Inferior parietal cortex (tissue), 1 donor: Measurements from ENCODE around the gene CWF19L1.
"Not testable (repeated sequence)": the region's sequence is repeated elsewhere in the genome, so short reads cannot be mapped to it uniquely, and the experiment has no call there.

Experiments used
- DNase-seq: peaks from one replicate; pipeline ENCODE4 v3.0.0-alpha.2; 2016; ENCODE audit errors: extremely low spot score

Gene CWF19L1

DNA sequence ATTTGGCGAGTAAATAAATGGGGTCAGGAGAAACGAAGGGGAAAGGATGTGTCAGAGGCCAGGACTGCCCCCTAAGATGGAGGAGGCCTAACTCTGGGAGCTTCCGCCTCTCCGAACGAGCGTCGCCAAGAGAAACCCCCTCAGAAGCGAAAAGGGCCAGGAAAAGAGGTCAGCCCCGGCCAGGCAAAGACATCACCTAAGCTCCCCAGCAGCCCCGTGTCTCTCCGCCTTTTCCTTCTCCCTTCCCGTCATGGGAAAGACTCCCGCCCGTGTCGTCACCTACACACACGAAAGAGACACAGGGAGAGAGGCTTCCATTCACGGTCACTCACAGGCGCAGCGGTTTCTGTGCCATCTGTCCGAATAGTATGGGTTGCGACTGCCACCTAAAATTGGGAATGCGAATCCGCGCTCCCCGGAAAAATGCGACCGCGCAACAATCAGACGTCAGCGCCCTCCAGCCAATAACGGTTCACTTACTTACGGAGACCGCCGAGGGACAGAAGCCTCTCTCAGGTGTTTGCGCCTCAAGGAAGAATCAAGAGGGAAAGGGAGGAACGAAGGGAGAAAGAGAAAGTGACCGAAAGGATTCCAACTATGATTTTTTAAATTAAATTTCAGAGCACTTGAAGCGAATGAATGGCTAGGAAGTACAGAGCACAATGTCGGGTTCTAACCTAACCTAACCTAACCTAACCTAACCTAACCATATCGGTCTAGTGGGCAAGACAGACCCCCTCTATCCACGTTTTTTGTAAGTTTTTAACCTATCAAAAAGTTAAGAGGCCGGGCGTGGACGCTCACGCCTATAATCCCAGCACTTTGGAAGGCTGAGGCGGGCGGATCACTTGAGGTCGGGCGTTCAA, at the start of gene CWF19L1:
CWF19L1 (minus strand) TSS at position 400 of the 866 bp plus-strand sequence; CDS start at position 355, 45 bp downstream.
- peak; percentile 87 for DNase-seq

DNA sequence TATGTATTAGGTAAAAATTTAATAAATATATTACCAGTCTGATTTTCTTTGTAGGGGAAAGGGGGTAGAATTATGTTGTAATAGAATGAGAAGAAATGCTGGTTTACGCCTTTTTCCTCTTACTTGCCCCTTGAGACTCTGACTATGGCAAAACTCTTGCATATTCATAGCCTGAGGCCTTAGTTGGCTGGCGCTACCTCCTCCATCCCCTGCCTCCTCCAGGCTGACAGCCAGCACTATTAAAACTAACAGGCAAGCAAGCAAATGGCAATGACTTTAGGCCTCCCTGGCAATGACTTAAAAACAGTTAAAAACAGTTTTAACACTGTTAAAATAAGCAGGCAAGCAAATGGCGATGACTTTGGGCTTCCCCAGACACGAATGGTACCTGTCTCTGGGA, 48.2 kb upstream of the CWF19L1 start:
- no peak for DNase-seq

DNA sequence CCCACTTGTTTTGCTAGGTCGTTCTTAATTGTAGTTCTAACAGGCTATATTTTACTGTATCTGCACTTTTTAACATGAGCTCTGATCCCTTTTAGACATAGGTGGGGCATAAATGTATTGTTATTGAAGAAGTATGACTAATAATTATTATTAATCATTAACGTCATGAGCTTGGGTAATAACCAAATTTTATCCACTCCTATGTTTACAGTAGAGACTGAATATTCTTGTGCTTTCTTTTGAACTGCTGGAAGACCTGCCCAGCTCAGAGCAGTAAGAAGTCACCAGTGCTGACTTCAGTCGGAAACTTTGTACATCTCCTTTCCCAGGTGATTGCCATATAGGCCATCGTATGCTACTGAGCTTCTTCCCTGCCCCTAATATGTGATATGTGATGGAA, 43.9 kb upstream of the CWF19L1 start:
- DNase-seq, result no peak

DNA sequence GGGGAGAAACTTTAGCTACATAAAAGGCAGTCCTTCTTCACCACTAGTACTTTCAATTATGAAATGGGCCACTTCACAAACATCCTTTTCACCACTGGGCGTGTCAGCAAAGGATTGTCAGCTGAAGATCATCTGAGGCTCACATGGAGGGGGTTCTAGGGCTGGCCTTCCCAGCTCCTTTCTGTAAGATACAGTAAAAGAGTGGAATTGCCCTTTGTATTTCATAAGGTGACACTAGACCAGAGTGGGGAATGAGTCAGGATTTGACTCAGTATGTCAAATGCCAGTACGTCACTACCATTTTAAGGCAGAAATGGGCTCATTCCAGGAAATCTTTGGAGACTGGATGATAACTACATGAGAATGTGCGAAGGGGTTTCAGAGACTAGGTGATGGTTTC, 40.2 kb upstream of the CWF19L1 start:
- no peak for DNase-seq

DNA sequence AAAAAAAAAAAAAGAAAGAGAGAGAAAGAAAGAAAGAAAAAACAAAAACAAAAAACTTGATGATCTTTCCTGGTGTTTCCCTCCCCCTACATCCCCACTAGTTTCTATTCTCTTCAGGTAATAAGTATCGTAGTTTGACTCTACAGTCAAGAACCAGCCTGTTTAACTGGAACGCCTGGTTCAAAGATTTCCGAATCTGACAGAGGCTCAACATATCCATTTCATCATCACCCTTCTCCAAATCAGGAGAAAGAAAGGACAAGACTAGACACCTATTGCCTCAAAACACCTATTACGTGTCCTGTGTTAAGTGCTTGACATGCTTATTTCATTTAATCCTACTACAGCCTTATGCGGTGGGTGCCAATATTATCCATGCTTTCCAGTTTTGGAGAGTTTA, 39.4 kb upstream of the CWF19L1 start:
- DNase-seq, result no peak

DNA sequence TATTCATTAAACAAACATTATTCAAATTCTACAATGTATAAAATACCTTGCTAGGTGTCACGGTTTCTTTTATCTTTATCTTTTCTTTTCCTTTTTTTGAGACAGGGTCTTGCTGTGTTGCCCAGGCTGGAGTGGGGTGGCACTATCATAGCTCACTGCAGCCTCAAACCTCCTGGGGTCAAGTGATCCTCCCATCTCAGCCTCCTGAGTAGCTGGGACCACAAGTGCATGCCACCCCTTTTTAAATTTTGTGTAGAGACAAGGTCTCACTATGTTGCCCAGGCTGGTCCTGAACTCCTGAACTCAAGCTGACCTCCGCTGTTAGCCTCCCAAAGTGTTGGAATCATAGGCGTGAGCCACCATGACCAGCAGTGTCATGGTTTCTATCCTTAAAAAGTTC, 37.0 kb upstream of the CWF19L1 start:
- DNase-seq, result no peak

DNA sequence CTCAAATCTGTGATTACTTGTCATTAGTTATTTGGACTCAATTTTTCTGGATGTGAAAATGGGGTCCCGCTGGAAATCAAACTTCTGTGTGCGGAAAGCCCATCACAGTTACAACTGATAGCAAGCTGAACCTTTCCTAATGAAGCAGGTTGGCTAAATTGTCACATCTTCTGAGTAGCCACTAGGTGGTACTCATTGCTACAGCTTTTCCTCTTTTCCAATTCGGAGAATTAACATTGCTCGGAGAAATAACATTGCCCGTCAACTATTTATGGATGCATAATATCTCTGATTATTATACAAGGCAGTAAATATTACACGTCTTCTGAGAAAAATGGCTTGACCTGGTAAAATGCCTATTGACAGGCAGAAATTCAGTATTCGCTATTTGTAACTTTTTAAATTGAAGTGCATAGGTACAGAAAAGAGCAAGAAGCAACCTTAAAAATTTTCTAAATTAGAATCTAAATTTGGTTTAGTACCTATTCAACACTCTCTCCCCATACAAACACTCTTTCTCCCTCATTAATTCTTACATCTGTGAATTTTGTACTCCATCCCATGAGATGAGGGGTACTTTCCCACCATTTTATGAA, 36.4 kb upstream of the CWF19L1 start:
- DNase-seq, result peak; percentile 71

DNA sequence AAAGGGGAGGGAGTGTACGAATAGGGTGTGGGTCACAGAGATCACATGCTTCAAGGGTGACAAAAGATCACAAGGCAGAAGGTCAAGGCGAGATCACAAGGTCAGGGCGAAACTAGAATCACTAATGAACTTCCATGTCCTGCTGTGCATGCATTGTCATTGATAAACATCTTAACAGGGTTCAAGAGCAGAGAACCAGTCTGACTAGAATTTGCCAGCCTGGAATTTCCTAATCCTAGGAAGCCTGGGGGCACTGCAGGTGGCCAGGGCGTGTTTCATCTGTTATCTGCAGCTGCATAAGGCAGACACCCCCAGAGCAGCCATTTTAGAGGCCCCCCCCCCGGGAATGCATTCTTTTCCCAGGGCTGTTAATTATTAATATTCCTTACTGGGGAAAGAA, 33.7 kb upstream of the CWF19L1 start:
- DNase-seq, result not testable (repeated sequence)

DNA sequence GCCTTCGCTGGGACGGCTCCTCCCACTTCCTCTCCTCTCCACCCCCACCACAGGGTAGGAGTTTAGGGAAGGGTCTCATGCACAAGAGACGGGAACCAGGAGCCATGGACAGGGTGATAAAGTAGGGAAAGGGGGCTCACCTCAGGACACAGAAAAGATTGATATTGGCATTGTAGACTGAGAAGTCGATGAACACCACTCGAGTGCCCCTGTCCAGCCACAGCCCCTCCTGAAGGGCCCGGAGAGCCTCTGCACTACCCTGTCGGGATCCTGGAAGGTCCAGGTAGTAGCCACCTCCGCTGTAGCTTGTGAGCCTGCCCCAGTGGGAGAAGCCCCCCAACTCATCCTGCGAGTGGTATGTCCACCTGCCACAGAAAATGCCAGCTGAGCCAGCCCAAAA, 29.8 kb upstream of the CWF19L1 start:
- no peak for DNase-seq

DNA sequence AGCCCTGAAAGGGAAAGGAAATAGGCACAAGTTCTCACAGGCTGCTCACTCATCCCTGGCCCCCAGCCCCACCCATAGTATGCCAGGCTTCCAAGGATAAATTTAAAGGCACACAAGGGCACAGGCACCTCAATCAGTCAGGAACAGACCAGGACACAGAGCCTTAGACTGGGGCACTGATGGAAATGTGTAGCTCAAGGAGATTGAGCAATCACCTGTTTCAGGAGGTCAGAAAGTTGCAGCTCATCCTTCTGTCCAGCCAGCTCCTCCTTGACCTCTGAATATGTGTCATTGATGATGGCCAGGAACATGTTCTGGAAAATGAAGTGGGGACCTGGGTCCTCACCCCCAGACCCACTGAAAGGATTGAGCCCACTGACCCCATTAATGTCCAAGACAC, 25.6 kb upstream of the CWF19L1 start:
- DNase-seq, result no peak

DNA sequence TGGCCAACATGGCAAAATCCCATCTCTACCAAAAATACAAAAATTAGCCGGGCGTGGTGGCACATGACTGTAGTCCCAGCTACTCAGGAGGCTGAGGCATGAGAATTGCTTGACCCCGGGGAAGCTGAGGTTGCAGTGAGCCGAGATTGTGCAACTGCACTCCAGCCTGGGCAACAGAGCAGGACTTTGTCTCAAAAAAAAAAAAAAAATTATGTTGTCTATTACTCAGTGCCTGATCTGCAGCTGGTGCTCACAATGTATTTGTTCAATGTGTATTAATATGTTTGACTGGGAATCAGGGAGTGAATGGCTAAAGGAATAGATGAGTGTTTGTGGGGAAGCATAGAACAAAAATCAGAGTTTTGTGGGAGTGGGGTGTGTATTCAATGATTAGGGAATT, 24.9 kb upstream of the CWF19L1 start:
- not testable (repeated sequence) for DNase-seq

DNA sequence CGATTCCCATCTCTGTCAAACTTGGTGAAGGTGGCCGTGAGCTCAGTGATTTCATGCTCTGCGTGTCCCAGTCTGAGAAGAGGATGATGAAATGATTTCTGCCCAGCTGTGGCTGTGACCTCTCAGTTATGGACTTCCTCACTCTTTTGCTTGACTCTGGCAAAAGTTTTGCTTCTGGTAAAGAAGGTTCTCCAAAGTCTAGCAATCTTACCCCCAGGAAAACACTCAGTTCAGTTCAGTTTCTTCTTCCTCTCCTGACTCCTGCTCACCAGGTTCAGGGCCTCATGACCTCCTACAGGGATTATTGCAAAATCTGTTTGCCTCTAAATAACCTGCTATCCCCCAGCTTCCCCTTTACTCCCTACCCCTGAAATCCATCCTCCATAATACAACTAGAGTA, 23.9 kb upstream of the CWF19L1 start:
- no peak for DNase-seq

DNA sequence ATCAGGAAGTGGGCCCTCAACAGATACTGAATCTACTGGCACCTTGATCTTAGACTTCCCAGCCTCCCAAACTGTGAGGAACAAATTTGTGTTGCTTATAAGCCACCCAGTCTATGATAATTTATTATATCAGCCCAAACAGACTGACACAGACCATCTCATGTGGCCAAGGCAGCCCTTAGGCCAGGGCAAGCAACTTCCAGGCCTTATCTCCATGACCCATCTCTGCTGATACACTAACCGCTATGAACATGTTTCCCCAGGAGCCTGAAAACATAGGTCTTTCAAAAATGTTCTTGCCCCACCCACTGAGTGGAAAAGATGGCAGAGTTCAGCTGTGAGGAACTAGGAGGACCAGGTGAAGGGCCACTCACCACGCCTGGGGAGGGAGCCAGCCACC, 22.2 kb upstream of the CWF19L1 start:
- DNase-seq, result no peak

DNA sequence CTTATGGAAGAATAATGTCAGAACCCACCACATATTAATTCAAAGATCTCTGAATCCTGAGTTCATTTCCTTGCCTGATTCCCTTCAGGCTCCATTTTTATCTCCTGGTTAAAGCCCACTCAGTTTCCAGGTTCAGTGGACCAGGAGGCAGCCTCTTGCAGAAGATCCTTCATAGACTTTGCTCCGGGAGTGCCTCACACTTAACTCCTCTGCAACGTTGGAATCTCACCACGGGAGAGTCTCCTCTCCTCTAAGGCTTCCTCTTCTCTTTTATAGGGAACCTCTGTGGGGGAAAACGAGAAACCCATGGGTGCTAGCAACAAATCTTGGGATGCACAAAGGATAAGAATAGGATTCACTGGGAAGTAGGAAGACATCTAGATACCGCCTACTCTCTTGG, 20.8 kb upstream of the CWF19L1 start:
- no peak for DNase-seq

DNA sequence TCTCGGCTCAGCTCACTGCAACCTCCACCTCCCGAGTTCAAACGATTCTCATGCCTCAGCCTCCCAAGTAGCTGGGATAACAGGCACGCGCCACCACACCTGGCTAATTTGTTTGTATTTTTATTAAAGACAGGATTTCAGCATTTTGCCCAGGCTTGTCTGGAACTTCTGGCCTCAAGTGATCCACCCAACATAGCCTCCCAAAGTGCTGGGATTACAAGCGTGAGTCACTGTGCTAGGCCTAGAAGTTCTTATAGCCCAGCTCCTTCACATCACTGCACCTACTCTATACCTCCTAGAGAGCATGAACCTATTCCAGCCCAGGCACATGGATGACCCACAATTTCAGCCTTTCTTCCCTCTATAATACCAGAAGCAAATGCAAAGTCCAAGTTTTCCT, 20.3 kb upstream of the CWF19L1 start:
- DNase-seq, result no peak

DNA sequence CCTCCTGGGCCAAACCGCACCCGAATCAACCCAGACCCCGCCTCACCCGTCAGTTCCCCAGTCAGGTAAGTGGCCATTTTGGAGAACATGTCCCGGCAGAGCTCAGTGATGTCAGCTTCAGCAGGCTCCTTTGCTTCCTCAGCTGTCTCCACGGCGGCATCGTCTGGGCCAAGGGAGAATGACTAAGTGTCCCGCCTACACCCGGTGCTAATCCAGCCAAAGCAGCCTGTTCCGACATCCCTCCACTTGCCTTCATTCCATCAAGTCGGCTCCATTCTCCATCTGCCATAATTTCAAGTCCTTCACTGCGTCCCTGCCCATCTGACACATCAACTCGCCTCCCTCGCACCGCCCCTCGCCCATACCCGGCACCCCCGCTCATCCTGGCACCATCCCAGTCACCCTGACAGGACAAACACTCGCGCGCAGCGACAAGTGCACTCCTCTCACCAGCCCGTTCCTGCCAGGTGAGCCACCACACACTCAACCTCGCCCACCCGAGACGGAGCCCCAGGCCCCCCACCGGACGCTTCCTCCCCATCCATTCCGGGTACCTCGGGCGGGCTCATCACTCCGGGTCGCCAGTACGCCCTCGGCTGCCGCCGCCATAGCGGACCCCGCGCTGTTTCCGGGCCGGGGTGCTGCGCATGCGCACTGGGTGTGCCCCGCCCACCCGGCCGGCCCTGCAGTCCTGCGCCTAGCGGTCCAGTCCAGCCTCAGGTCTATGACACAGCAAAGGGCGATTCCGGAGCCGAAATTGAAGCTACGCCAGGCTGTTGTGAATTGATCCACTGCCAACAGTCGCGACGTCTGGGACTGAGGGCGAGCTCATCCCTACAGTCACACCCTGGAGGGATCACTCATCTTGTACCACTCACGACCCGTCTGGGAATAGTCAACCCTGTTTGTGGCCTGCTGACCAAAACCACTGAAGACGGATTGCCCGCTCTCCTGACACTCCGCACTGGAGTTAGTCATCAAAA, 18.9 kb upstream of the CWF19L1 start, which contains the start of gene BLOC1S2:
BLOC1S2 (minus strand) TSS at position 630 of the 983 bp plus-strand sequence; CDS start at position 609, 21 bp downstream.
- peak; percentile 90 for DNase-seq

DNA sequence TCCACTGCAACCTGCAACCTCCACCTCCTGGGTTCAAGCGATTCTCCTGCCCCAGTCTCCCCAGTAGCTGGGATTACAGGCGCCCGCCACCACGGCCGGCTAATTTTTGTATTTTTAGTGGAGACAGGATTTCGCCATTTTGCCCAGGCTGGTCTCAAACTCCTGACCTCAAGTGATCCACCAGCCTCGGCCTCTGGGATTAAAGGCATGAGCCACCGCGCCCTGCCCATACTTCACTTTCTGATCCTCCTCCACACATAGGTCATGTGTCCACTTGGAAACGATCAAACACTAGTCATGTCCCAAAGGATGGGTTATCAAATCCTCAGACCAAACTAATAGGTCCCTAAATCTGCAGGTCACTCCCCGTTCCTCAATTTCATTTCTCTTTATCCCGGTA, 17.9 kb upstream of the CWF19L1 start:
- not testable (repeated sequence) for DNase-seq

DNA sequence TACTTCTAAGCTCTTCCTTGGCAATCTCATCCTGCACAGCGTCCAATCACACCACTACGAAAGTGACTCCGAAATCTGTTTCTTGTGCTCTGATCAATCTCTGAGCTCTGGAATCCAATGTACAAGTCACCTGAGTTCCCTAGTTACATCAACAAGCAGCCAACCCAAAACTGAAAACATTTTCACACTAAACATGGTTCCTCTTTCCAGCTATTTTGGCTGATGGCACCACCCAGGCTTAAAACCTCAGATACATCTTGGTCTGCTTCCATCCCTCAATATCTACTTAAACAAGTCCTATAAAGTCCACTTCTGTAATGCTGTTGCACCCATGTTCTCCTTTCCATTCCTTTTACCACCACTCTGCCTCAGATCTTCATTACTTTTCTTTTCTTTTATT, 15.5 kb upstream of the CWF19L1 start:
- DNase-seq, result no peak

DNA sequence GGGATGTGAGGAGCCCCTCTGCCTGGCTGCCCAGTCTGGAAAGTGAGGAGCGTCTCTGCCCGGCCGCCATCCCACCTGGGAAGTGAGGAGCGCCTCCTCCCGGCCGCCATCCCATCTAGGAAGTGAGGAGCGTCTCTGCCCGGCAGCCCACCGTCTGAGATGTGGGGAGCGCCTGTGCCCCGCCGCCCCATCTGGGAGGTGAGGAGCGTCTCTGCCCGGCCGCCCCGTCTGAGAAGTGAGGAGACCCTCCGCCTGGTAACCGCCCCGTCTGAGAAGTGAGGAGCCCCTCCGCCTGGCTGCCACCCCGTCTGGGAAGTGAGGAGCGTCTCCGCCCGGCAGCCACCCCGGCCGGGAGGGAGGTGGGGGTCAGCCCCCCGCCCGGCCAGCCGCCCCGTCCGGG, 9.5 kb upstream of the CWF19L1 start:
- DNase-seq, result not testable (repeated sequence)

DNA sequence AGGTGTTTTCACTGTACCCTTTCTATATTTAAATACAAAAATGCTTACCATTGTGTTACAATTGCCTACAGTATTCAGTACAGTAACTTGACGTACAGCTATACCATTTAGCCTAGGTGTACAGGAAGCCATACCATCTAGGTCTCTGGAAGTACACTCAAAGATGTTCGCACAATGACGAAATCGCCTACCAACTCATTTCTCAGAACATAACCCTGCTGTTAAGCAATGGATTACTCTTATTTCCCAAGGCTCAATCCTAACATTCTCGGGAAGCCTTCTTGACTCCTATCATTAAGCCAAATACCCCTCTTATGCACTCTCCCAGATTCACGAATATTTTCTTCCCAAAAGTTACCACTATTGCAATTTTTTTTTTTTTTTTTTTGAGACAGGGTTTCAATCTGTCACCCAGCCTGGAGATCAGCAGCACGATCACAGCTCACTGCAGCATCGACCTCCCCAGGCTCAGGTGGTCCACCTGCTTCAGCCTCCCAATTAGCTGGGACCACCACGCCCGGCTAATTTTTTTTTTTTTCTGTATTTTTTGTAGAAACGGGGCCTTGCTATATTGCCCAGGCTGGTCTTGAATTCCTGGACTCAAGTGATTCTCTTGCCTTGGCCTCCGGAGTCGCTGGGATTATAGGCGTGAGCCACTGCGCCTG, 1.5 kb downstream of the CWF19L1 start:
- no peak for DNase-seq

DNA sequence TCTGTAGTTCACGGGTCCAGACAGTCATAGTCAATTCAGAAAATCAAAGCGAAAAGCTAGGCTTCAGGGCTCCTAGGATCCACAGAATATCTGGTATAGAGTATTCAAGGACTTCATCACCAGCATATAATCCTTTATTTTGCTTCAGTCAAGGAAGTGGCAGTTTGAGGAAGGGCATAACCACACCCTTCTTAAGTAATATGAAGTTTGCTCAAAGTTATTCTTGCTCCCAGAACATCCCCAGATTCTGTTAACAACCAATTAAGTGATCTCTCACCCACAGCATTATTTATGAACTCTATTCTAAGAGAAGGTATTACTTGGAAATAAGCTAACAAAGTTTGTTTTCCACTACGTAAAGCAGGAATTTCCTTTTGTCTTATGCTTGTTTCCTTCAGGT, 13.2 kb downstream of the CWF19L1 start:
- no peak for DNase-seq

DNA sequence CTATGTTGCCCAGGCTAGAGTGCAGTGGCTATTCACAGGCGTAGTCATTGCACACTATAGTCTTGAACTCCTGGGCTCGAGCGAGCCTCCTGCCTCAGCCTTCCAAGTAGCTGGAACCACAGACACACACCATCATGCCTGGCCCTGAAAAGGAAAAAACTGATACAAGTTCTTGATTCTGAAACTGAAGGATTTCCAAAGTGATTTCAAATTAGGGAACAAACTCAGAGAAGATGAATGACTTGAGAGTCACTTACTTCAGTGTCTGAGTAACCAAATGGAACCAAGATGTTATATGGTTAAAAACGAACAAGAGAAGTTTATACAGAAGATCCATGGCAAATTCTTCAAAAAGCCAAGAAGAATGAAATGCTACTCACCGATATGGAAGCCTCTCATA, 14.4 kb downstream of the CWF19L1 start:
- no peak for DNase-seq
